BE2C (cell line): ENCODE results near the gene UGT3A1.

ENCODE experiments used
- DNase-seq: peaks from one replicate; pipeline ENCODE4 v3.0.0-alpha.2; 2020
- H3K27me3 ChIP-seq: fragments of 250-450 bp; sonication (Bioruptor Pico); 2 replicates; pipeline ENCODE4 v1.5.1; 2020; ENCODE audit warnings: mild to moderate bottlenecking
- H3K36me3 ChIP-seq: fragments of 250-450 bp; sonication (Bioruptor Pico); 2 replicates; pipeline ENCODE4 v1.5.1; 2020; ENCODE audit warnings: mild to moderate bottlenecking
- H3K4me1 ChIP-seq: fragments of 250-450 bp; sonication (Bioruptor Pico); 2 replicates; pipeline ENCODE4 v1.5.1; 2020
- H3K4me3 ChIP-seq: 2 replicates; pipeline ENCODE4 v1.5.1; 2011; ENCODE audit warnings: low read depth, low read length
- H3K9me3 ChIP-seq: fragments of 250-450 bp; sonication (Bioruptor Pico); 2 replicates; pipeline ENCODE4 v1.5.1; 2020
- TF ChIP-seq, protein P1 (sequence below): IDR thresholded peaks from 2 replicates; pipeline ENCODE4 v1.5.1; 2012; ENCODE audit warnings: mild to moderate bottlenecking, low read depth, low read length

The UGT3A1 gene

GRCh38 chr5:35974570-35974969, 16.6 kb downstream of the UGT3A1 start:
- TF ChIP-seq, protein P1, sequence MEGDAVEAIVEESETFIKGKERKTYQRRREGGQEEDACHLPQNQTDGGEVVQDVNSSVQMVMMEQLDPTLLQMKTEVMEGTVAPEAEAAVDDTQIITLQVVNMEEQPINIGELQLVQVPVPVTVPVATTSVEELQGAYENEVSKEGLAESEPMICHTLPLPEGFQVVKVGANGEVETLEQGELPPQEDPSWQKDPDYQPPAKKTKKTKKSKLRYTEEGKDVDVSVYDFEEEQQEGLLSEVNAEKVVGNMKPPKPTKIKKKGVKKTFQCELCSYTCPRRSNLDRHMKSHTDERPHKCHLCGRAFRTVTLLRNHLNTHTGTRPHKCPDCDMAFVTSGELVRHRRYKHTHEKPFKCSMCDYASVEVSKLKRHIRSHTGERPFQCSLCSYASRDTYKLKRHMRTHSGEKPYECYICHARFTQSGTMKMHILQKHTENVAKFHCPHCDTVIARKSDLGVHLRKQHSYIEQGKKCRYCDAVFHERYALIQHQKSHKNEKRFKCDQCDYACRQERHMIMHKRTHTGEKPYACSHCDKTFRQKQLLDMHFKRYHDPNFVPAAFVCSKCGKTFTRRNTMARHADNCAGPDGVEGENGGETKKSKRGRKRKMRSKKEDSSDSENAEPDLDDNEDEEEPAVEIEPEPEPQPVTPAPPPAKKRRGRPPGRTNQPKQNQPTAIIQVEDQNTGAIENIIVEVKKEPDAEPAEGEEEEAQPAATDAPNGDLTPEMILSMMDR: no peak

GRCh38 chr5:35971878-35972210, 19.3 kb downstream of the UGT3A1 start:
- TF ChIP-seq, protein P1: no peak
- H3K9me3 ChIP-seq: no peaks in the 10 kb centered on the region
- H3K4me1 ChIP-seq: no peaks in the 10 kb centered on the region
- H3K27me3 ChIP-seq: no peaks in the 10 kb centered on the region
- no peak overlapping the region for H3K4me3 ChIP-seq
- DNase-seq: no peak
- no peaks in the 10 kb centered on the region for H3K36me3 ChIP-seq

More at GRCh38 chr5:35974570-35974969, 16.6 kb downstream of the UGT3A1 start:
- no peaks in the 10 kb centered on the region for H3K36me3 ChIP-seq
- no peaks in the 10 kb centered on the region for H3K27me3 ChIP-seq
- no peaks in the 10 kb centered on the region for H3K9me3 ChIP-seq
- DNase-seq: no peak
- H3K4me3 ChIP-seq: no peak overlapping the region
- H3K4me1 ChIP-seq: no peaks in the 10 kb centered on the region

GRCh38 chr5:35971186-35971877, 19.9 kb downstream of the UGT3A1 start:
- no peaks in the 10 kb centered on the region for H3K4me1 ChIP-seq
- DNase-seq: no peak
- no peak overlapping the region for H3K4me3 ChIP-seq
- no peaks in the 10 kb centered on the region for H3K27me3 ChIP-seq
- no peaks in the 10 kb centered on the region for H3K36me3 ChIP-seq
- H3K9me3 ChIP-seq: no peaks in the 10 kb centered on the region
- TF ChIP-seq, protein P1: no peak

- DNase-seq: peak; percentile 22
- Histone ChIP-seq H3K4me3 (no peak overlapping the region), H3K27me3 (no peaks in the 10 kb centered on the region)
Measured at GRCh38 chr5:35963381-35963843, 27.8 kb downstream of the UGT3A1 start.

GRCh38 chr5:35960328-35960727, 30.9 kb downstream of the UGT3A1 start:
- Histone ChIP-seq H3K9me3 (no peaks in the 10 kb centered on the region), H3K36me3 (no peaks in the 10 kb centered on the region), H3K27me3 (no peaks in the 10 kb centered on the region), H3K4me3 (no peak overlapping the region), H3K4me1 (no peaks in the 10 kb centered on the region)
- TF ChIP-seq, protein P1: no peak
- DNase-seq: no peak

More at GRCh38 chr5:35963381-35963843, 27.8 kb downstream of the UGT3A1 start:
- Histone ChIP-seq H3K9me3 (no peaks in the 10 kb centered on the region), H3K36me3 (no peaks in the 10 kb centered on the region), H3K4me1 (no peaks in the 10 kb centered on the region)
- TF ChIP-seq, protein P1: peak; percentile 64

- H3K4me1 ChIP-seq: no peaks in the 10 kb centered on the region
- no peak overlapping the region for H3K4me3 ChIP-seq
- TF ChIP-seq, protein P1: no peak
- H3K27me3 ChIP-seq: no peaks in the 10 kb centered on the region
- DNase-seq: no peak
- no peaks in the 10 kb centered on the region for H3K9me3 ChIP-seq
- H3K36me3 ChIP-seq: no peaks in the 10 kb centered on the region
Measured at GRCh38 chr5:35956429-35956828, 34.8 kb downstream of the UGT3A1 start.
